H1 (cell line): Measurements from ENCODE around the gene CSF1. TPM values are rescaled to one million over a fixed set of nuclear protein-coding genes. Genes with fewer than 3 reads are reported as not detected.

Experiments
- CTCF ChIA-PET: fragments of 300-600 bp; sonication (Branson Sonifier 250); formaldehyde crosslinking; loops from one replicate; lab custom pipeline; 2021; ENCODE audit not compliant: partially characterized antibody; lab: Charles Lee
- POLR2A ChIA-PET: fragments of 300-600 bp; sonication (Branson Sonifier 250); formaldehyde crosslinking; loops from one replicate; lab custom pipeline; 2021; ENCODE audit warnings: inconsistent platforms; ENCODE audit not compliant: partially characterized antibody; lab: Charles Lee
- DNase-seq, 2 experiments: peaks; one replicate each; pipeline versions ENCODE4 v3.0.0 to v3.0.0-alpha.2; 2010 to 2022; ENCODE audit warnings: low spot score in 2 of 2, low read depth in 1 of 2, mixed read lengths in 1 of 2
- FAIRE-seq: peaks from 2 replicates; lab custom pipeline; 2011; peaks lifted over from hg19 to GRCh38; lab: Jason Lieb, UNC
- H2AFZ ChIP-seq: 2 replicates; pipeline ENCODE4 v1.8.1; 2012; ENCODE audit warnings: low read length, inconsistent platforms
- H2AK5ac ChIP-seq: 2 replicates; pipeline ENCODE4 v1.6.1; 2013; ENCODE audit warnings: low read depth, low read length
- H2BK120ac ChIP-seq: replicated peaks from 2 replicates; pipeline ENCODE3; 2013; ENCODE audit warnings: low read depth, low read length, inconsistent platforms
- H2BK12ac ChIP-seq: 2 replicates; pipeline ENCODE4 v1.6.1; 2013; ENCODE audit warnings: low read depth, low read length
- H2BK15ac ChIP-seq: 2 replicates; pipeline ENCODE4 v1.6.1; 2013; ENCODE audit warnings: low read length
- H2BK20ac ChIP-seq: 2 replicates; pipeline ENCODE4 v1.6.1; 2013; ENCODE audit warnings: low read length
- H2BK5ac ChIP-seq: 2 replicates; pipeline ENCODE4 v1.6.1; 2013; ENCODE audit warnings: low read depth, low read length
- H3K14ac ChIP-seq: 2 replicates; pipeline ENCODE4 v1.6.1; 2013; ENCODE audit warnings: inconsistent platforms; ENCODE audit not compliant: insufficient read length
- H3K18ac ChIP-seq: 2 replicates; pipeline ENCODE4 v1.6.1; 2013; ENCODE audit warnings: low read length; ENCODE audit errors: extremely low read depth
- H3K23ac ChIP-seq: 2 replicates; pipeline ENCODE4 v1.6.1; 2013; ENCODE audit warnings: inconsistent platforms; ENCODE audit not compliant: insufficient read length
- H3K23me2 ChIP-seq: 2 replicates; pipeline ENCODE4 v1.6.1; 2013; ENCODE audit warnings: low read depth, low read length
- H3K27ac ChIP-seq: 2 replicates; pipeline ENCODE4 v1.6.1; 2011; ENCODE audit warnings: low read depth, low read length, inconsistent platforms
- H3K27me3 ChIP-seq, 4 experiments: replicated peaks in 1 of 4; 1 replicate in 1 of 4; 2 replicates in 3 of 4; pipeline versions ENCODE4 v1.6.1 to v1.8.1; 2011 to 2013; ENCODE audit warnings: low read length in 3 of 4, mild to moderate bottlenecking in 3 of 4, inconsistent platforms in 2 of 4, mixed read lengths in 2 of 4, moderate library complexity in 1 of 4; ENCODE audit not compliant: control insufficient read depth in 3 of 4, insufficient read depth in 3 of 4; ENCODE audit errors: extremely low read depth in 1 of 4
- H3K36me3 ChIP-seq, 4 experiments: 2 replicates each; pipeline versions ENCODE4 v1.6.1 to v1.8.1; 2011 to 2013; ENCODE audit warnings: mild to moderate bottlenecking in 4 of 4, low read length in 3 of 4, moderate library complexity in 2 of 4, control low read depth in 1 of 4, inconsistent platforms in 1 of 4; ENCODE audit not compliant: insufficient read depth in 4 of 4, control insufficient read depth in 2 of 4
- H3K4ac ChIP-seq: replicated peaks from 2 replicates; pipeline ENCODE3; 2013; ENCODE audit warnings: low read length, low read depth, mixed read lengths, inconsistent platforms; ENCODE audit not compliant: insufficient read length
- H3K4me1 ChIP-seq, 4 experiments: replicated peaks in 1 of 4; 1 replicate in 1 of 4; 2 replicates in 3 of 4; pipeline versions ENCODE4 v1.6.1 to v1.8.1; 2011 to 2013; ENCODE audit warnings: low read length in 3 of 4, inconsistent platforms in 2 of 4, mixed read lengths in 1 of 4; ENCODE audit not compliant: insufficient read depth in 4 of 4, control insufficient read depth in 3 of 4
- H3K4me2 ChIP-seq, 2 experiments: 2 replicates each; pipeline versions ENCODE4 v1.6.1 to v1.8.1; 2011 to 2013; ENCODE audit warnings: low read depth in 2 of 2, low read length in 2 of 2, control low read depth in 1 of 2, inconsistent platforms in 1 of 2, mild to moderate bottlenecking in 1 of 2; ENCODE audit not compliant: insufficient read depth in 1 of 2
- H3K4me3 ChIP-seq, 4 experiments: fragments of 200-600, 300-600 bp in 1 of 4; sonication (generic), shearing (Covaris generic), sonication (Bioruptor Twin) in 1 of 4; 2 replicates each; pipeline versions ENCODE4 v1.5.1 to v1.8.1; 2011 to 2016; ENCODE audit warnings: low read length in 4 of 4, low read depth in 3 of 4, control low read depth in 2 of 4, inconsistent platforms in 2 of 4, mild to moderate bottlenecking in 2 of 4, mixed read lengths in 1 of 4, moderate library complexity in 1 of 4; ENCODE audit not compliant: insufficient read depth in 2 of 4; ENCODE audit errors: extremely low read depth in 1 of 4
- H3K56ac ChIP-seq: replicated peaks from 2 replicates; pipeline ENCODE3; 2013; ENCODE audit warnings: low read depth, mild to moderate bottlenecking, mixed read lengths, low read length, inconsistent platforms; ENCODE audit not compliant: insufficient read length
- H3K79me1 ChIP-seq: 2 replicates; pipeline ENCODE4 v1.6.1; 2013; ENCODE audit warnings: low read depth, low read length, control low read depth
- H3K79me2 ChIP-seq, 2 experiments: 2 replicates each; pipeline versions ENCODE4 v1.6.1 to v1.8.1; 2012 to 2013; ENCODE audit warnings: low read length in 2 of 2, mild to moderate bottlenecking in 2 of 2, inconsistent platforms in 1 of 2; ENCODE audit not compliant: insufficient read depth in 2 of 2, control insufficient read depth in 1 of 2
- H3K9ac ChIP-seq, 4 experiments: replicated peaks in 1 of 4; 1 replicate in 1 of 4; 2 replicates in 3 of 4; pipeline versions ENCODE4 v1.6.1 to v1.8.1; 2011 to 2013; ENCODE audit warnings: low read depth in 3 of 4, low read length in 3 of 4, control low read depth in 2 of 4, mild to moderate bottlenecking in 2 of 4, moderate library complexity in 2 of 4, inconsistent platforms in 1 of 4; ENCODE audit errors: extremely low read depth in 1 of 4
- H3K9me3 ChIP-seq, 2 experiments: 2 replicates each; pipeline versions ENCODE4 v1.6.1 to v1.8.1; 2012 to 2013; ENCODE audit warnings: mild to moderate bottlenecking in 2 of 2, moderate library complexity in 2 of 2, control low read depth in 1 of 2, inconsistent platforms in 1 of 2, low read depth in 1 of 2, low read length in 1 of 2, mixed read lengths in 1 of 2; ENCODE audit not compliant: insufficient read depth in 2 of 2
- H4K20me1 ChIP-seq, 2 experiments: replicated peaks in 1 of 2; 2 replicates each; pipeline versions ENCODE3 to v1.8.1; 2011 to 2013; ENCODE audit warnings: inconsistent platforms in 2 of 2, low read length in 2 of 2, mild to moderate bottlenecking in 1 of 2; ENCODE audit not compliant: insufficient read depth in 2 of 2, control insufficient read depth in 1 of 2
- H4K5ac ChIP-seq: 2 replicates; pipeline ENCODE4 v1.6.1; 2013; ENCODE audit warnings: low read length, low read depth, mixed read lengths, inconsistent platforms; ENCODE audit not compliant: insufficient read length
- H4K8ac ChIP-seq: 2 replicates; pipeline ENCODE4 v1.8.0; 2013; ENCODE audit warnings: mild to moderate bottlenecking, moderate library complexity, low read length, inconsistent platforms; ENCODE audit not compliant: insufficient read depth; ENCODE audit errors: extremely low read depth
- H4K91ac ChIP-seq: replicated peaks from 2 replicates; pipeline ENCODE3; 2013; ENCODE audit warnings: low read length, mixed read lengths, inconsistent platforms; ENCODE audit not compliant: insufficient read length
- ATF2 ChIP-seq: IDR thresholded peaks from 2 replicates; pipeline ENCODE4 v1.6.1; 2012; ENCODE audit warnings: low read length, inconsistent platforms
- BRCA1 ChIP-seq: IDR thresholded peaks from 2 replicates; pipeline ENCODE4 v1.6.1; 2012; ENCODE audit warnings: low read depth, low read length, improper control_type of control experiment
- CBX5 ChIP-seq: fragments of 300-800, 300-1000 bp; sonication (generic); IDR thresholded peaks from 2 replicates; pipeline ENCODE4 v1.7.1; 2016; ENCODE audit warnings: antibody characterized with exemption, low read length, low read depth
- CREB1 ChIP-seq: IDR thresholded peaks from 2 replicates; pipeline ENCODE4 v1.6.1; 2012; ENCODE audit warnings: inconsistent platforms
- EGR1 ChIP-seq: IDR thresholded peaks from 2 replicates; pipeline ENCODE4 v1.6.1; 2011; ENCODE audit warnings: low read depth, low read length, borderline replicate concordance
- JUN ChIP-seq: IDR thresholded peaks from 2 replicates; pipeline ENCODE4 v1.6.1; 2011; ENCODE audit warnings: low read depth, mild to moderate bottlenecking, improper control_type of control experiment, low read length
- KDM5A ChIP-seq: fragments of 200-600 bp; IDR thresholded peaks from 2 replicates; pipeline ENCODE4 v1.7.1; 2012; ENCODE audit warnings: mild to moderate bottlenecking, low read length, inconsistent platforms, mixed read lengths
- NRF1 ChIP-seq: IDR thresholded peaks from 2 replicates; pipeline ENCODE4 v1.6.1; 2011; ENCODE audit warnings: mild to moderate bottlenecking, low read depth, low read length, improper control_type of control experiment
- POLR2AphosphoS5 ChIP-seq: IDR thresholded peaks from 2 replicates; pipeline ENCODE4 v1.6.1; 2011; ENCODE audit warnings: low read depth, low read length
- RNF2 ChIP-seq: fragments of 200-900, 300-1000 bp; sonication (generic); IDR thresholded peaks from 2 replicates; pipeline ENCODE4 v1.7.1; 2016; ENCODE audit warnings: borderline replicate concordance, low read depth, mild to moderate bottlenecking, antibody characterized with exemption, low read length; ENCODE audit not compliant: poor library complexity, severe bottlenecking; ENCODE audit errors: missing control alignments
- SP2 ChIP-seq: IDR thresholded peaks from 2 replicates; pipeline ENCODE4 v1.6.1; 2012; ENCODE audit warnings: mild to moderate bottlenecking, low read length, inconsistent platforms
- TCF12 ChIP-seq: IDR thresholded peaks from 2 replicates; pipeline ENCODE4 v1.6.1; 2011; ENCODE audit warnings: low read depth, mild to moderate bottlenecking, low read length
- WGBS, 2 experiments: shearing (Covaris generic) in 1 of 2; methylation state at CpG; one replicate each; pipeline versions ENCODE4 v1.1.6 to v1.1.7; 2013 to 2015; ENCODE audit warnings: low lambda C conversion rate in 2 of 2, mixed read lengths in 2 of 2, inconsistent platforms in 1 of 2, low coverage in 1 of 2, missing lambda C conversion rate in 1 of 2; ENCODE audit not compliant: insufficient replicate concordance in 2 of 2, insufficient coverage in 1 of 2, insufficient read length in 1 of 2; ENCODE audit errors: extremely low coverage in 1 of 2, missing lambda C conversion rate in 1 of 2; 5-methylcytosine and 5-hydroxymethylcytosine counted together
- polyA plus RNA-seq, 7 experiments: library from polyadenylated mRNA; depleted of rRNA in 3 of 7; stranded (reverse) in 5 of 7; unstranded in 2 of 7; fragments of >200 nt in 5 of 7; fragments of 200-250 nt in 2 of 7; gene quantifications; 1 replicate in 5 of 7; 2 replicates in 1 of 7; 4 replicates in 1 of 7; pipeline versions ENCODE4 v1.2.1 to v1.2.3, GENCODE V29; 2011 to 2013; ENCODE audit warnings: missing spikeins in 2 of 7, mixed read lengths in 2 of 7
- total RNA-seq: library from RNA; stranded (reverse); fragmentation: NEBNext Ultra II Directional; extraction: Animal tissue kit (Norgen Biotek cat#: 25700); gene quantifications from 2 replicates; pipeline ENCODE4 v1.2.1, GENCODE V29; 2021

The CSF1 gene
- total and polyA plus RNA-seq, 2 of the 8 experiments (the other 6 are each of a cell fraction or from before 2014, with no cell fraction given), result 3.3 to 5.4 TPM

DNA sequence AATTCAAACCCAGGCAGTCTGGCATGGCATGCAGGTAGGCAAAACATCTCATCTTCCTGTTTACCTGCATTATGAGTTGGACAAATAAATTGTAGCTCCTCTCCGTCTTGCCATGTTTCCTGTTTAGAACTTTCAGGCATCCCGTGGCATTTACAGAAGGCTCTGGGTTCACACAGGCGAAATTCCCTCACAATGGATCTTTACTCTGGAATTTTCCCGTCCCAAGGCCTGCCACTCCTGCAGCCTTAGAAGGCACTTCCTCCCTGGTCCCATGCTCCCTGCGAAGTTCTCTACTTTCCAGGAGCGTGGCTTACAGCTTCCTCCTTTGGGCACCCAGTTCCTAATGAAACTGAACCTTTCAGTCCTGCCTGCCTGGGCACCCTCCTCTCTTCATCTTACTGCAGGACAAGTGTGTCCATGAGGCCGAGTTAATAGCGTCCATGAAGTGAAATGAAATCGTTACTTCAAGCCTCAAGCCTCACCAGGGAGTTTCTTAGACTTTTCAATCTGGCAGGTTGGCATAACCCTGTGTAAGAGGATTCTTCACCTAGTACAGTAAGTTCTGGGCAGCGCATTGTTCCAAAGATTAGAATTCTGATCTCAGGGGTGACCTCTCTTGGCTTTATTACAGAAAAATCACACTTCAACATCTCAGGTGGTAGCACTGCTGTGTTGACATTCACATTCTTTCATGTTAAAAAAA is 37.1 kb downstream of the CSF1 start:
- no peak overlapping the region for H4K5ac ChIP-seq
- 75% methylated on average over 10 of the region's 10 CpGs; no CpG with 5 or more reads in 1 of the 2 experiments for WGBS, 2 experiments
- H3K9me3 ChIP-seq, result no peaks in the 10 kb centered on the region
- no peaks in the 10 kb centered on the region for H4K20me1 ChIP-seq
- POLR2A ChIA-PET, result no interaction called here
- no peak overlapping the region for H3K14ac ChIP-seq
- FAIRE-seq (no peak), DNase-seq (no peak)
- CTCF ChIA-PET, result interaction anchor here (0.6 to 3.0 kb wide), 3 partner anchors 12 to 218 kb away, joined by 3 to 11 read pairs (median 4); no protein-coding TSS in a partner anchor
- H3K4me2 ChIP-seq, result no peak overlapping the region
- no peak overlapping the region for H2BK120ac ChIP-seq
- H3K4ac ChIP-seq, result no peak overlapping the region
- no peak overlapping the region for H4K91ac ChIP-seq
- H3K79me2 ChIP-seq, result no peaks in the 10 kb centered on the region
- peak overlapping the region; percentile 75; the same call in 1 of the 2 replicates for H2BK15ac ChIP-seq
- H3K27ac ChIP-seq, result no peak overlapping the region
- no peak overlapping the region; the same call in 1 of the 2 replicates for H3K18ac ChIP-seq
- H3K23me2 ChIP-seq, result no peaks in the 10 kb centered on the region
- H3K23ac ChIP-seq, result no peak overlapping the region
- H3K4me1 ChIP-seq, result peaks cover 0 to 5% (median 2%) of the 10 kb centered on the region in 4 experiments; a peak in 2 of 7 replicates
- H2BK20ac ChIP-seq, result no peak overlapping the region
- no peak overlapping the region for H3K4me3 ChIP-seq
- H3K36me3 ChIP-seq, result no peaks in the 10 kb centered on the region
- no peak overlapping the region for H4K8ac ChIP-seq
- H3K27me3 ChIP-seq, result no peaks in the 10 kb centered on the region
- H2BK5ac ChIP-seq, result no peak overlapping the region
- 0 out of 2 replicates have a peak overlapping the region, but pooled peaks have one; percentile 64 for H2BK12ac ChIP-seq
- peak overlapping the region; percentile 90 for H2AFZ ChIP-seq
- no peak overlapping the region for H3K9ac ChIP-seq
- H3K56ac ChIP-seq, result no peak overlapping the region
- H2AK5ac ChIP-seq, result no peak overlapping the region
- H3K79me1 ChIP-seq, result no peaks in the 10 kb centered on the region
- TF ChIP-seq SP2 (no peak), KDM5A (no peak), RNF2 (no peak), JUN (no peak), BRCA1 (no peak), CREB1 (no peak), CBX5 (no peak), NRF1 (no peak), ATF2 (no peak), POLR2AphosphoS5 (no peak), TCF12 (no peak), EGR1 (no peak)
